Uterus (tissue), 2 donors: ENCODE results near the gene LRP1.

Experiments
- CTCF ChIP-seq, 4 experiments: fragments of 200-600 bp in 2 of 4; fragments of 450-650 bp in 2 of 4; sonication (generic) in 2 of 4; IDR thresholded peaks; one replicate each; pipeline ENCODE4 v1.5.1; 2016 to 2019; ENCODE audit warnings: antibody characterized with exemption in 4 of 4, mild to moderate bottlenecking in 2 of 4, moderate library complexity in 1 of 4
- POLR2A ChIP-seq, 2 donors: fragments of 450-650 bp; IDR thresholded peaks; one replicate each; pipeline ENCODE4 v1.6.1; 2016; ENCODE audit warnings: antibody characterized with exemption in 2 of 2, mild to moderate bottlenecking in 1 of 2, moderate library complexity in 1 of 2

GRCh38 chr12:57220770-57221168 is 92.5 kb downstream of the LRP1 start:
- no peak for TF ChIP-seq CTCF (IDR thresholded peaks at IDR 0.05)
- TF ChIP-seq POLR2A (IDR thresholded peaks at IDR 0.05) = no peak
